Testis (tissue), 3 donors: ENCODE data around the gene STK33. TPM values are rescaled to one million over a fixed set of nuclear protein-coding genes. Genes with fewer than 3 reads are reported as not detected.

Source experiments
- DNase-seq: peaks from one replicate; pipeline ENCODE4 v3.0.0-alpha.2; 2019
- H3K27ac ChIP-seq, 2 donors: fragments of 200-600 bp; sonication (generic); one replicate each; pipeline ENCODE4 v1.5.1; 2019
- H3K27me3 ChIP-seq: fragments of 200-600 bp; sonication (generic); one replicate; pipeline ENCODE4 v1.5.1; 2019
- H3K36me3 ChIP-seq: fragments of 200-600 bp; sonication (generic); one replicate; pipeline ENCODE4 v1.5.1; 2017; ENCODE audit warnings: low read depth; ENCODE audit errors: missing control alignments
- H3K4me1 ChIP-seq: fragments of 200-600 bp; sonication (generic); one replicate; pipeline ENCODE4 v1.5.1; 2019
- H3K4me3 ChIP-seq, 2 donors: fragments of 200-600 bp; sonication (generic); one replicate each; pipeline ENCODE4 v1.5.1; 2017 to 2019
- H3K9me3 ChIP-seq: fragments of 200-600 bp; sonication (generic); one replicate; pipeline ENCODE4 v1.5.1; 2017
- POLR2A ChIP-seq: fragments of 450-650 bp; IDR thresholded peaks from one replicate; pipeline ENCODE4 v1.6.1; 2017; ENCODE audit warnings: antibody characterized with exemption, mild to moderate bottlenecking, moderate library complexity
- WGBS, 2 donors: methylation state at CpG; one replicate each; pipeline ENCODE4 v1.1.5; 2018; 5-methylcytosine and 5-hydroxymethylcytosine counted together
- intact Hi-C: fragments of 100-400 bp; cut with DNase I; formaldehyde crosslinking; loops from one replicate; pipeline ENCODE4 v1.15.1; 2023; ENCODE audit warnings: low total_unique reads
- polyA plus RNA-seq: library from polyadenylated mRNA; stranded (reverse); fragments of 350-450 nt; fragmentation: Illumina TruSeq; extraction: RNeasy Lipid Tissue Mini Kit (QIAGEN cat#74804); gene quantifications from one replicate; pipeline ENCODE4 v1.2.3, GENCODE V29; 2014; ENCODE audit warnings: low read depth, low replicate concordance; ENCODE audit not compliant: insufficient read depth
- small RNA-seq, 2 donors: library from RNA; depleted of rRNA; stranded (forward); fragments of <200 nt; gene quantifications; one replicate each; pipeline ENCODE3, GENCODE V24; 2016
- total RNA-seq, 2 donors: library from RNA; depleted of rRNA; stranded (reverse); fragments of >200 nt; gene quantifications; one replicate each; pipeline ENCODE4 v1.2.3, GENCODE V29; 2016
- TF ChIP-seq, protein P1 (sequence below), 3 experiments: fragments of 450-650 bp in 2 of 3; fragments of 200-600 bp in 1 of 3; sonication (generic) in 1 of 3; IDR thresholded peaks; one replicate each; pipeline ENCODE4 v1.5.1; 2016 to 2019; ENCODE audit warnings: antibody characterized with exemption in 3 of 3, mild to moderate bottlenecking in 2 of 3, moderate library complexity in 1 of 3

The STK33 gene
- total and polyA plus RNA-seq, 3 donors from 2014 or later: 36.6 to 101 (median 49.9) TPM

DNA sequence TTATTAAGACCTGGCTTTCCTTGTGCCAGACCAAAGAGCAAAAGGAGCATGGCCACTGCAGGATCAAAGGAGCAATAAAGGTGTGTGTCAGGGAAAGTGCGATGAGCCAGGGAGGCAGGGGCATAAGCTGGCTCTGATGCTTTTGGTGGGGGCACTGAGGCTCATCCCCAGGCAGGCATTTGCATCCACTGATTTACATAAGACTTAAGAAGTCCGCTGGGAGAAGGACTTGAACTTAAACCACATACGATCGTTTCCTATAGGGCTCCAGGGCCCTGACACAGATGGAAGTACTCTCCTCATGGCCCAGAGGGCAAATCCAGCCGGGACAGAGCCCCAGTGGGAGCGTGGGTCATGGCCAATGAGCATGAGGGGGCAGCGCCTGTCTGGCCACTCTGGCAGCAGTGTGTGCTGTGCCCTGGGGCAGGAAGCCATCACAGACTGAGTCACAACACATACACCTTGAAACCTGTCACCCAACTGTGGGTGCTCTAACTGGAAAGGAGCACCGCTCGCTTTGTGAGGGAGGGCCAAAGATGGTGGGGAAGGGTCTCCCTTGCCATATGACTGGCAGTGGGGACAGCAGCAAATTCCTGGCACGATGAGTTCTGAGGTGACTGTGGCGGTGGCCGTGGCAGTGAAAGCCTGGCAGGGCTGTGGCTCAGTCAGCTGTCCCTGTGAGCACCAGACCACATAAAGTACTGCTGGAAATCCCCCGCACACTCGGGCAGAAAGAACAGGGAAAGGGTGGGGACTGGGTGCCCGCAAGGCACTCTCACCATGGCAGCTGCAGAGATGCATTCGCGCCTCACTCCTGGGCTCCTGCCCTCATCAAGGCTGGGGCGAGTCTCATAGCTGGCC lies 251.0 kb downstream of the STK33 start:
- DNase-seq: no peak
- H3K9me3 ChIP-seq: no peaks in the 10 kb centered on the region
- H3K36me3 ChIP-seq: no peaks in the 10 kb centered on the region
- WGBS, 2 donors: 81% methylated on average over 13 to 18 of the region's 18 CpGs
- H3K4me1 ChIP-seq: no peaks in the 10 kb centered on the region
- no peak overlapping the region for H3K27ac ChIP-seq
- no peaks in the 10 kb centered on the region for H3K27me3 ChIP-seq
- intact Hi-C loops: no loop called here
- no peak overlapping the region for H3K4me3 ChIP-seq
- no peak for TF ChIP-seq POLR2A
- TF ChIP-seq, protein P1, sequence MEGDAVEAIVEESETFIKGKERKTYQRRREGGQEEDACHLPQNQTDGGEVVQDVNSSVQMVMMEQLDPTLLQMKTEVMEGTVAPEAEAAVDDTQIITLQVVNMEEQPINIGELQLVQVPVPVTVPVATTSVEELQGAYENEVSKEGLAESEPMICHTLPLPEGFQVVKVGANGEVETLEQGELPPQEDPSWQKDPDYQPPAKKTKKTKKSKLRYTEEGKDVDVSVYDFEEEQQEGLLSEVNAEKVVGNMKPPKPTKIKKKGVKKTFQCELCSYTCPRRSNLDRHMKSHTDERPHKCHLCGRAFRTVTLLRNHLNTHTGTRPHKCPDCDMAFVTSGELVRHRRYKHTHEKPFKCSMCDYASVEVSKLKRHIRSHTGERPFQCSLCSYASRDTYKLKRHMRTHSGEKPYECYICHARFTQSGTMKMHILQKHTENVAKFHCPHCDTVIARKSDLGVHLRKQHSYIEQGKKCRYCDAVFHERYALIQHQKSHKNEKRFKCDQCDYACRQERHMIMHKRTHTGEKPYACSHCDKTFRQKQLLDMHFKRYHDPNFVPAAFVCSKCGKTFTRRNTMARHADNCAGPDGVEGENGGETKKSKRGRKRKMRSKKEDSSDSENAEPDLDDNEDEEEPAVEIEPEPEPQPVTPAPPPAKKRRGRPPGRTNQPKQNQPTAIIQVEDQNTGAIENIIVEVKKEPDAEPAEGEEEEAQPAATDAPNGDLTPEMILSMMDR (IDR thresholded peaks at IDR 0.05): no peak

DNA sequence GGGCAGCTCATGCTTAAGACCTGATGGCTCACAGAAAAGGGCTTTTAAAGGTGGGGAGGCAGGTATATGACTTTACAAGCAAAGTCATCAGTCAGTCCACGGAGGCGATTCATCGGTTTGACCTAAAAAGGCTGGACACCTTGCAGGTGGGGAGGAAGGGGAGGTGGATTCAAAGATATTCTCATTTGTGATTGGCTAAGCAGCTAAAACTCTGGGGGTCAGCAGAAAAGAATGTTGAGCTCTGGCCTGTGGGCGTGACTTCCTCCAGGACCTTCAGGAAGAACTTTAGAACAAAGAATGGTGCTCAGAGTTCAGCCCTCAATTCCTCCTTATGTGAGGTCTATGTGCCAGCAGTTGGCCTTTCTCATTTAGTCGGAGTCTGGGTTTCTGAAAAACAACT lies 252.0 kb downstream of the STK33 start:
- Histone ChIP-seq H3K4me1 (no peaks in the 10 kb centered on the region), H3K9me3 (no peaks in the 10 kb centered on the region), H3K4me3 (no peak overlapping the region), H3K27ac (no peak overlapping the region), H3K36me3 (no peaks in the 10 kb centered on the region), H3K27me3 (no peaks in the 10 kb centered on the region)
- intact Hi-C loops: no loop called here
- 84 to 91% methylated on average over 5 of the region's 5 CpGs for WGBS, 2 donors
- TF ChIP-seq POLR2A: no peak
- TF ChIP-seq, protein P1 (IDR thresholded peaks at IDR 0.05): no peak
- DNase-seq: no peak

Small RNA genes within 50 kb of the gene (small RNA-seq; reads per million reads assigned to genes)
- 0 reads per million in 2 donors for gene RF00601

Other genes starting within 250 kb of the STK33 start
- 10 to 100 TPM; 37.4 to 49.6 TPM for gene TRIM66, start 88.4 kb upstream of the STK33 start, total RNA-seq
- gene TRIM66, start 88.4 kb upstream of the STK33 start, polyA plus RNA-seq: 49.2 TPM
- gene RPL27A, start 88.6 kb upstream of the STK33 start, total RNA-seq: 100 to 1,000 TPM; 340 to 586 TPM
- 1,052 TPM for gene RPL27A, start 88.6 kb upstream of the STK33 start, polyA plus RNA-seq